GM21390 (cell line): Measurements from ENCODE around the gene TBL2.
A peak's percentile ranks its signal among the peaks of the same experiment; 100 is the strongest.
"Not testable (repeated sequence)": the region's sequence is repeated elsewhere in the genome, so short reads cannot be mapped to it uniquely, and the experiment has no call there.

Source experiments
- ATAC-seq: cut with Tn5 transposase; IDR thresholded peaks from one replicate; pipeline ENCODE4 v1.9.1; 2021; ENCODE audit not compliant: unreplicated experiment

TBL2 gene

GRCh38 chr7:73537051-73537450 is 41.3 kb downstream of the TBL2 start:
- no peak for ATAC-seq

- no peak for ATAC-seq
Measured at GRCh38 chr7:73536479-73536878, 41.9 kb downstream of the TBL2 start.

- ATAC-seq: not testable (repeated sequence)
Measured at GRCh38 chr7:73535918-73536317, 42.5 kb downstream of the TBL2 start.

DNA sequence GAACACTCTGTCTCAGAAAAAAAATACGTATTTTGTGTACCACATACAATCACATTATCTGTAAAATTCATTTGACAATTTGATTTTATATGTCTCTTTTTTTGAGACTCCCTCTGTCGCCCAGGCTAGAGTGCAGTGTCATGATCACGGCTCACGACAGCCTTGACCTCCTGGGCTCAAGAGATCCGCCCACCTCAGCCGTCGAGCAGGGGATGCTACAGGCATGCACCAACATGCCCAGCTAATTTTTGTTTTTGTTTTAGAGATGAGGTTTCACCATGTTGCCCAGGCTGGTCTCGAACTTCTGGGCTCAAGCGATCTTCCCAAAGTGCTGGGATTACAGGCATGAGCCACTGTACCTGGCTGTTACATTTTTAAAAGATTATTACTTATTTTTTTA is 44.6 kb downstream of the TBL2 start:
- no peak for ATAC-seq

DNA sequence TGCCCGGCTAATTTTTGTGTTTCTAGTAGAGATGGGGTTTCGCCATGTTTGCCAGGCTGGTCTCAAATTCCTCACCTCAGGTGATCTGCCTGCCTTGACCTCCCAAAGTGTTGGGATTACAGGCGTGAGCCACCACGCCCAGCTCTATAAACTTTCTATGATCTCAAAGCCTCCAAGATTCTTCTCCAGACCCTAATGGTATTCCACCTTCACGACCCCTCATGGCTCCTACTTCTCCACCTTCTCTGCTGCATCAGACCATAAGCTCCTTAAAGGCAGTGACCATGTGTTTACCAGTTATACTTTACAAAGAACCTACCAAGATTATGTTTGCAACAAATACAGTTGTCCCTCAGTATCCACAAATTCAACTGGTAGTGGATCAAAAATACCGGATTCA is 46.2 kb downstream of the TBL2 start:
- no peak for ATAC-seq

GRCh38 chr7:73530800-73531199 is 47.6 kb downstream of the TBL2 start:
- ATAC-seq: no peak

- ATAC-seq: no peak
Measured at GRCh38 chr7:73526896-73527821, 51.2 kb downstream of the TBL2 start.

- not testable (repeated sequence) for ATAC-seq
Measured at GRCh38 chr7:73526158-73526494, 52.3 kb downstream of the TBL2 start.

GRCh38 chr7:73522105-73522872 is 56.1 kb downstream of the TBL2 start, which contains the start of gene BAZ1B:
TSS of gene BAZ1B (minus strand) at chr7:73522293. CDS start at chr7:73521933, 360 bp downstream.
- ATAC-seq: peak; percentile 84

DNA sequence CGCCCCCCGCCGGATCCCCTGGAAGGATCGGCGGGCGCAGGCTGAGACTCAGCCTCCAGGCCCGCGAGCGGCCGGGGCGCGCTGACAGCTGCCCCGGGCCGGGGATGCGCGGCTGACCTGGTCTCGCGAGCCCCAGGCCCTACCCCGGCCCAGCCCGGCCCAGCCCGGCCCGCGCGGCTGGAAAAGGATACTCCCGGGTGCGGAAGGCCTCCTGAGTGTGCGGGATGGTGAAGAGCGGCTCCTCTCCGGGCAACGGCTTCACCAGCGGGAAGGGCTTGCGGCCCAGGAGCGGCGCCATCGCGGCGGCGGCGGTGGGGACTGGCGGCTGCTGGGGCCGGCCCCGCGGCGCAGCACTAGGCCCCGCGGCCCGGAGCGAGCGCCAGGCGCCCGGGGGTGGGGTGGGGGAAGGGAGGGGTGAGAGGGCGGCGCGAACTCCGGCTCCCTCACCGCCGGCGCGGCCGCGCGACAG is 56.7 kb downstream of the TBL2 start:
- ATAC-seq: peak; percentile 43

- ATAC-seq: no peak
Measured at GRCh38 chr7:73520673-73521635, 57.4 kb downstream of the TBL2 start.

DNA sequence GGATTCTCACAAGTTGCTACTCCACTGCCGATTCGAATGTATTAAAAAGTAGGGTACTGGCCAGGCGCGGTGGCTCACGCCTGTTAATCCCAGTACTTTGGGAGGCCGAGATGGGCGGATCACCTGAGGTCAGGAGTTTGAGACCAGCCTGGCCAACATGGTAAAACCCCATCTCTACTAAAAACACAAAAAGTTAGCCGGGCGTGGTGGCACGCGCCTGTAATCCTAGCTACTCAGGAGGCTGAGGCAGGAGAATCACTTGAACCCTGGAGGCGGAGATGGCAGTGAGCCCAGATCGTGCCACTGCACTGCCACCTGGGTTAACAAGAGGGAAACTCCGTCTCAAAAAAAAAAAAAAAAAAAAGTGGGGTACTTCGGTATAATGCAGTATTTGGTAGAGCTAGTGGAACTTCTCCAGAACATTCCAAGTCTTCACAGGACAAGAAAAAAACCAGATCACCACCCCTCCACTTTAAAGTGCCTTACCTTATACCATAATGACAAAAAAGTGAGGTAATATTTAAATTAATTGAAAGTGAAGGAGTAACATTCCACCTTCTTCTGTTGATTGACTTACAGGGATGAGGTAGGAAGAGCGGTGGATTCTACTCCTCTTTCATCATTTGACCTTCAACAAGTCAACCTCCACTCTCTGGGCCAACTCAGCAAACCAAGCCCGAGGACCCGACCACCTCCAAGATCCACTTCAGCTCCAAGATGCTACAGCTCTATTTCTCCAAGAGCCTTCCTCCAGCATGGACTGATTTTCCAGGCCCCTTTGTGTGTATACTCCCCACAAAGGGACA is 58.3 kb downstream of the TBL2 start:
- no peak for ATAC-seq

- no peak for ATAC-seq
Measured at GRCh38 chr7:73518470-73518869, 59.9 kb downstream of the TBL2 start.
